GM18511 (cell line): ENCODE data around the gene CCPG1.

Source experiments
- ATAC-seq: cut with Tn5 transposase; IDR thresholded peaks from one replicate; pipeline ENCODE4 v1.9.1; 2021; ENCODE audit warnings: mild to moderate bottlenecking, moderate library complexity; ENCODE audit not compliant: unreplicated experiment

The CCPG1 gene

GRCh38 chr15:55320963-55321362 is 87.2 kb downstream of the CCPG1 start:
- no peak for ATAC-seq

GRCh38 chr15:55320238-55320550 is 88.0 kb downstream of the CCPG1 start:
- ATAC-seq: no peak

DNA sequence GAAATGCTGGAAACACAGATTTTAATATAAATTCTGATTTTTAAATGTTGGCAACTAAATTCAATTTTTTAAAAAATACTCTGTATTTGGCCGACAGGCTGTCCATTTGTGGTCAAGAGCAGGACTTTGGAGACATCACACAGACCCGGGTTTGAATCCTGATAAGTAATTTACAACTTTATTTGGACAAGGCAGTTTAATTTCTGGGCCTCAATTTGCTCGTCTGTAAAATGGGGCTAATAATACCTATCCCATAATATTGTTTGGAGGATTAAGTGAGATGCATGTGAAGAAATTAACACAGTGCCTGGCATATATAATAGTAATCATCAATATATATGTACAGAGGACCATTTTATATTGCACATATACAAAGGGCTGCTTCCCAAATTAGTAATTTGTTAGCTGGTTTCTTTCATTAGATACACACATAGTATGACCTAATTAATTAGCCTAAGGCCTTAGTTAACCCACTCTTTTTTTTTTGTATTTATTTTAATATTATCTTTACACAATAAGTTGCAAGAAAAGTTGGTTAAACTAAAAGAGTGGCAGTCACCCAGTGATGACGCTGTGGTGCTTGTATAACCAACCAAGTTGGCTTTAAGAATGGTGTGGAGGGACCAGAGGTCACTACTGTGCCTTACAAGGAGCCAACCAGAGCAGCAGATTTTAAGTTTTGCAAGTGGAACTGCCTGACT is 88.5 kb downstream of the CCPG1 start:
- peak; percentile 37 for ATAC-seq

DNA sequence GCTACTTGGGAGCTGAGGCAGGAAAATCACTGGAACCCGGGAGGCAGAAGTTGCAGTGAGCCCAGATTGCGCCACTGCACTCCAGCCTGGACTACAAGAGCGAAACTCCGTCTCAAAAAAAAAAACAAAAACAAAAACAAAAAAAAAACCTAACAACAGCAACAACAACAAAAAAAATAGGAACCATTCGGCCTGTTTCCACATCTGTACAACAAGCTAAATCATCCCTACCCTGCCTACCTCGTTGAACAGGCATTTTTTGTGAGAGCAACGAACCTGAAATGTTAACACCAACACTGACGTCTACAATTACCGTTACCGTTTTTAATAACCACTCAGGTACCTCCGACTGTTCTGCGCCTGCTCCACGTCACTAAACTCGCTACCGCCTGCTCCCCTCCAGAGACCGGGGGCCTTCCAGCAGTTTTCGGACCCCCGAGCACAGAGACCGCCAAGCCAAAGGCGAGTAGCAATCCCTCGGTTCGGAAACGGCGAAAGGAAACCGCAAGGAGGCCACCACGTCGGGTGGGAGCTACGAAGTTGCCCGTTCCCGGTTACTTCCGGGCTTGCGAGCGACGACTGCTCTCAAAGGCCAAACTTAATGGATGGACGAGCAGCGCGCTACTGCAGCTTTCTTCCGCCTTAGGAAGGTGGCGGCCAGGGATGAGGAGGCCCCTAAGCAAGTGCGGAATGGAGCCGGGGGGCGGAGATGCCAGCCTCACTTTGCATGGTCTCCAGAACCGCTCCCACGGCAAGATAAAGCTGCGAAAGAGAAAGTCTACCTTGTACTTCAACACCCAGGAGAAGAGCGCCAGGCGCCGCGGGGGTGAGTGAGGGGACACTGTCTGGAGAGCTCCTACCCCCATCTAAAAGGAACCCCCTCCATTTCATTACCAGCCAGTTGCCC is 89.3 kb downstream of the CCPG1 start, which contains the start of the genes PIGB and PIGBOS1:
PIGB (plus strand) TSS at position 635 of the 907 bp plus-strand sequence; CDS start at position 664, 29 bp downstream.
PIGBOS1 (minus strand) TSS at position 536 of the 907 bp plus-strand sequence. CDS start 1,331 bp downstream, outside the sequence.
- peak; percentile 91 for ATAC-seq
